ENCODE measurements around the gene CACNA1C. TPM values are rescaled to one million over a fixed set of nuclear protein-coding genes. Genes with fewer than 3 reads are reported as not detected.

The CACNA1C gene
- total RNA-seq, 2 experiments from 2014 or later, result 0.05 to 0.08 TPM

DNA sequence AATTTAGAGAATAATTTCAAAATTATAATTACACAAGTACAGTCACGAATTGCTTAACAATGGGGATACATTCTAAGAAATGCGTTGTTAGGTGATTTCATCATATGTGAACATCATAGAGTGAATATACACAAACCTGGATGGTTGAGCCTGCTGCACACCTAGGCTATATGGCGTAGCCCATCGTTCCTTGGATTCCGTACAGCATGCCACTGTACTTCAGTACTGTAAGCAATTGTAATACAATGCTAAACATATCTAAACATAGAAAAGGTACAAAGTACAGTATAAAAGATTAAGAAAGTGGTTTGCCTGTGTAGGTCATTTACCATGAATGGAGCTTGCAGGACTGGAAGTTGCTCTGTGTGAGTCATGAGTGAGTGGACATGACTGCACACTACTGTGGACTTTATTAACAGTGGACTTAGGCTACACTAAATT is 286.2 kb downstream of the CACNA1C start:
- Mint-ChIP-seq H3K4me1 (ENCODE audit: low read depth) (no peaks in the 10 kb centered on the region), H3K27ac (no peak overlapping the region), H3K36me3 (ENCODE audit: low read depth) (no peaks in the 10 kb centered on the region), H3K27me3 (no peaks in the 10 kb centered on the region), H3K4me3 (no peak overlapping the region), H3K9me3 (no peaks in the 10 kb centered on the region)
- no peak for TF ChIP-seq CTCF (IDR thresholded peaks at IDR 0.05)
- H3K36me3 ChIP-seq (ENCODE audit: insufficient read depth, low read length), result no peaks in the 10 kb centered on the region
- ChIA-PET CTCF (interaction anchor here (0.6 kb wide), 1 partner anchor 19 kb away, joined by 3 read pairs; no protein-coding TSS in a partner anchor), POLR2A (no interaction called here)
- intact Hi-C loops (cut with DNase I, micrococcal nuclease), result no loop called here
- H3K27ac ChIP-seq (ENCODE audit: low read depth in 1 of 2, low read length in 2 of 2), result no peak overlapping the region
- no peaks in the 10 kb centered on the region for H3K9me3 ChIP-seq (ENCODE audit: control insufficient read depth in 1 of 2, insufficient read depth in 1 of 2, low read length in 2 of 2)
- no peak overlapping the region for H3K4me3 ChIP-seq (ENCODE audit: low read length)
- DNase-seq (peak in 1 of 14 experiments; percentile 30), ATAC-seq (ENCODE audit: poor library complexity) (no peak)
- no peaks in the 10 kb centered on the region for H3K27me3 ChIP-seq (ENCODE audit: control insufficient read depth in 1 of 2, insufficient read depth in 2 of 2, low read length in 2 of 2)
- no peaks in the 10 kb centered on the region for H3K4me1 ChIP-seq (ENCODE audit: insufficient read depth, low read length)

DNA sequence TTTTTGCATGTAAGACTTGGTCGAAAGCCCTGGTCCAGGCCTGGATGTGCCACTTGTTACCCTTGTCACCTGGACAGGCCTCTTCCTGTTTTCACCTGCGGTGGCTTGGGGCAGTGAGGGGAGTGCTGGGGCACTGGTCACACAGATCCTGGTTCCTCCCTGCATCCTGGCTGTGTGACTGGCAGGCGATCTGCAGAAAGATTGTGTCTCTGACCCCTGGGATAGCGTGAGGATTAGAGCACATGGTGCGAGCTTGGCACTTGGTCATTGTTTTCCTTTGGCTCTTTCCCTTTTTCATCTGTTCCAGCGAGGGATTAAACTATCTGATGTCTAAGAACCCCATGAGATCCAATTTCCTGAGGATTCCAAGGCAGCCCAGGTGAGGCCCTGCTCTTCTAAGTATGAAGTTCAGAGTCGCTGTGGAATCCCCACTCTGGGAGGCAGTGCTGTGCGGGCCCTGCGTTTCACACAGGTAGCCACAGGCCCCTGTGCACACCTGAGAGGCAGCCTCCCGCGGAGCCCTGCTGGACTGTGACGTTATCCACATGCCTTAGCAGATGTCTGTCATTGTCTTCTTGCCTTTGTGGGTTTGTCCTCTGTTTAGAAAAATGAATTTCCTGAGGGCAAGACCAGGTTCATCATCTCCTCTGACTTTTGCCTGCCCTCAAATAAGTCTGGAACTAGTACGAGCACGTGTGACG is 288.4 kb downstream of the CACNA1C start:
- Histone ChIP-seq H3K36me3 (ENCODE audit: insufficient read depth, low read length) (no peaks in the 10 kb centered on the region), H3K27me3 (ENCODE audit: control insufficient read depth in 1 of 2, insufficient read depth in 2 of 2, low read length in 2 of 2) (no peaks in the 10 kb centered on the region), H3K4me3 (ENCODE audit: low read length) (no peak overlapping the region), H3K4me1 (ENCODE audit: insufficient read depth, low read length) (no peaks in the 10 kb centered on the region), H3K9me3 (ENCODE audit: control insufficient read depth in 1 of 2, insufficient read depth in 1 of 2, low read length in 2 of 2) (no peaks in the 10 kb centered on the region), H3K27ac (ENCODE audit: low read depth in 1 of 2, low read length in 2 of 2) (no peak overlapping the region)
- Mint-ChIP-seq H3K9me3 (no peaks in the 10 kb centered on the region), H3K27ac (no peak overlapping the region), H3K27me3 (peaks cover 6% of the 10 kb centered on the region), H3K36me3 (ENCODE audit: low read depth) (no peaks in the 10 kb centered on the region), H3K4me1 (ENCODE audit: low read depth) (no peaks in the 10 kb centered on the region), H3K4me3 (no peak overlapping the region)
- no peak for TF ChIP-seq CTCF (IDR thresholded peaks at IDR 0.05)
- ChIA-PET POLR2A (no interaction called here), CTCF (no interaction called here)
- no peak for DNase-seq
- ATAC-seq (ENCODE audit: poor library complexity), result no peak
- intact Hi-C loops (cut with DNase I, micrococcal nuclease), result no loop called here

- no peak for TF ChIP-seq CTCF (IDR thresholded peaks at IDR 0.05)
- CTCF ChIA-PET, result no interaction called here
- POLR2A ChIA-PET, result no interaction called here
- intact Hi-C loops (cut with DNase I, micrococcal nuclease), result no loop called here
- no peaks in the 10 kb centered on the region for H3K27me3 ChIP-seq (ENCODE audit: control insufficient read depth in 1 of 2, insufficient read depth in 2 of 2, low read length in 2 of 2)
- no peaks in the 10 kb centered on the region for H3K36me3 ChIP-seq (ENCODE audit: insufficient read depth, low read length)
- no peak overlapping the region for H3K4me3 ChIP-seq (ENCODE audit: low read length)
- no peaks in the 10 kb centered on the region for H3K36me3 Mint-ChIP-seq (ENCODE audit: low read depth)
- ATAC-seq (ENCODE audit: poor library complexity) (no peak), DNase-seq (peak in 2 of 14 experiments; percentile 41 to 50)
- no peaks in the 10 kb centered on the region for H3K9me3 ChIP-seq (ENCODE audit: control insufficient read depth in 1 of 2, insufficient read depth in 1 of 2, low read length in 2 of 2)
- no peak overlapping the region for H3K4me3 Mint-ChIP-seq
- H3K27ac ChIP-seq (ENCODE audit: low read depth in 1 of 2, low read length in 2 of 2), result no peak overlapping the region
- no peaks in the 10 kb centered on the region for H3K4me1 Mint-ChIP-seq (ENCODE audit: low read depth)
- H3K9me3 Mint-ChIP-seq, result no peaks in the 10 kb centered on the region
- no peaks in the 10 kb centered on the region for H3K4me1 ChIP-seq (ENCODE audit: insufficient read depth, low read length)
- peaks cover 6% of the 10 kb centered on the region for H3K27me3 Mint-ChIP-seq
- no peak overlapping the region for H3K27ac Mint-ChIP-seq
Measured at GRCh38 chr12:2341871-2342270, 289.1 kb downstream of the CACNA1C start.

All from CD4-positive, alpha-beta T cell (primary cell).